ENCODE data around the gene RPSA. TPM values are rescaled to one million over a fixed set of nuclear protein-coding genes. Genes with fewer than 3 reads are reported as not detected.
A peak's percentile ranks its signal among the peaks of the same experiment; 100 is the strongest.
"Not testable (repeated sequence)": the region's sequence is repeated elsewhere in the genome, so short reads cannot be mapped to it uniquely, and the experiment has no call there.

Gene RPSA
- 2,916 and 3,451 TPM in 2 replicates for total RNA-seq

DNA sequence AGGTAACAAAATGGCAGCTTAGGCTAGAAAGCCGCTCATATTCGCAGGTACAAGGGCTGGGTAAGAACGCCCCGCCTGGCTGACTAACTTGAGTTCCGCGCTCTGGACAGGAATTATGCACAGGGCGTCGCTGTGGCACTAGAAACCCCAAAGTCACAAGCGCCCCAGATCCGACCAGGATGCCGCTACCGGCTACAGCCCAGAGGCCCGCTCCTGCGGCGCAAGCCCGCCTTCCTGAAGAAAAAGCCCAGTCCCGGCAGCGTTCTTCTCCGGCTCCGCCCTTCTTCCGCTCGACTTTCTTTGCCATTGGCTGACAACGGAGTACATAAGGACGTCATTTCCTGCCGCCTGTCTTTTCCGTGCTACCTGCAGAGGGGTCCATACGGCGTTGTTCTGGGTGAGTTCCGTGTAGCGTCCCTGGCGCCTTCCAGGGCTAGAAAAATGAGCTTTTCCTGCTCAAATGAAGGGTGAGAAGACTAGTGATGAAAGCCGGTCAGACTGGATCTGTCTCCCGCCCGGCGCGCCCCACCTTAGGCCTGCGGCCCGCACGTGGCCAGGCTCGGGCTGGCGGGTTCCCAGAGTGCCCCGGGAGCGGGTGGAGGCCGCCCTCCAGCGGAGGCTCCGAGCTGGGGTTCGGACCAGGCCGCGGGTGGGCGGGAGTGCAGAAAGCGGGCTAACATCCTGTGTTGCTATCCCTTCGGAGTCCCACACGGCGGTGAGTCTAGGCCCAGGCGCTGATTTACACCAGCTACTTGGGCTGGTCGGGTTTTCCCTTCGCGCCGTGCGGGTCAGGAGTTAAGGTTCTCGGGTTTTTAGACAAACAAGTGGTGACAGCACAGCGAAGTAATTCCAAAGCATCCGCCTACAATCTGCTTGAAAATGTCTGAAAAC is at the start of gene RPSA:
TSS of gene RPSA (plus strand) at position 353 of the 891 bp plus-strand sequence. CDS start 934 bp downstream, outside the sequence.
- Histone ChIP-seq H3K36me3 (ENCODE audit: control insufficient read depth, insufficient read depth, low read length) (peaks cover 17% of the 10 kb centered on the region), H3K27me3 (ENCODE audit: control insufficient read depth, insufficient read depth, low read length) (no peaks in the 10 kb centered on the region), H3K4me3 (ENCODE audit: low read depth, low read length) (peak within 1 kb of the TSS; percentile 80)
- DNase-seq (ENCODE audit: low read depth) (peak; percentile 97), FAIRE-seq (no peak)
- TF ChIP-seq, protein P1, sequence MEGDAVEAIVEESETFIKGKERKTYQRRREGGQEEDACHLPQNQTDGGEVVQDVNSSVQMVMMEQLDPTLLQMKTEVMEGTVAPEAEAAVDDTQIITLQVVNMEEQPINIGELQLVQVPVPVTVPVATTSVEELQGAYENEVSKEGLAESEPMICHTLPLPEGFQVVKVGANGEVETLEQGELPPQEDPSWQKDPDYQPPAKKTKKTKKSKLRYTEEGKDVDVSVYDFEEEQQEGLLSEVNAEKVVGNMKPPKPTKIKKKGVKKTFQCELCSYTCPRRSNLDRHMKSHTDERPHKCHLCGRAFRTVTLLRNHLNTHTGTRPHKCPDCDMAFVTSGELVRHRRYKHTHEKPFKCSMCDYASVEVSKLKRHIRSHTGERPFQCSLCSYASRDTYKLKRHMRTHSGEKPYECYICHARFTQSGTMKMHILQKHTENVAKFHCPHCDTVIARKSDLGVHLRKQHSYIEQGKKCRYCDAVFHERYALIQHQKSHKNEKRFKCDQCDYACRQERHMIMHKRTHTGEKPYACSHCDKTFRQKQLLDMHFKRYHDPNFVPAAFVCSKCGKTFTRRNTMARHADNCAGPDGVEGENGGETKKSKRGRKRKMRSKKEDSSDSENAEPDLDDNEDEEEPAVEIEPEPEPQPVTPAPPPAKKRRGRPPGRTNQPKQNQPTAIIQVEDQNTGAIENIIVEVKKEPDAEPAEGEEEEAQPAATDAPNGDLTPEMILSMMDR (IDR thresholded peaks at IDR 0.05; ENCODE audit: insufficient read depth, low read length, severe bottlenecking): peak; percentile 49

DNA sequence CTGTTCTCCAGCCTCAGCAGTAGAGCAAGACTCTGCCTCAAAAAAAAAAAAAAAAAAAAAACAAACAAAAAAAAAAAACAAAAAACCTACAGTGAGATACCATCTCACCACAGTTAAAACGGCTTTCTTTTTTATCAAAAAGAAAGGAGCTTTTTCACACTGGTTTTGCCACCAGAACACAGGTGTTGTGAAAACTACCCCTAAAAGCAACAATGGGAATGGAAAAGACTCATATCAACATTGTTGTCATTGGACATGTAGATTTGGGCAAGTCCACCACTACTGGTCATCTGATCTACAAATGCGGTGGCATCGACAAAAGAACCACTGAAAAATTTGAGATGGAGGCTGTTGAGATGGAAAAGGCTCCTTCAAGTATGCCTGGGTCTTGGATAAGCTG is 48.2 kb upstream of the RPSA start:
- FAIRE-seq: no peak
- Histone ChIP-seq H3K36me3 (ENCODE audit: control insufficient read depth, insufficient read depth, low read length) (no peaks in the 10 kb centered on the region), H3K27me3 (ENCODE audit: control insufficient read depth, insufficient read depth, low read length) (no peaks in the 10 kb centered on the region), H3K4me3 (ENCODE audit: low read depth, low read length) (no peak overlapping the region)
- no peak for DNase-seq (ENCODE audit: low read depth)
- TF ChIP-seq, protein P1 (IDR thresholded peaks at IDR 0.05; ENCODE audit: insufficient read depth, low read length, severe bottlenecking): no peak

DNA sequence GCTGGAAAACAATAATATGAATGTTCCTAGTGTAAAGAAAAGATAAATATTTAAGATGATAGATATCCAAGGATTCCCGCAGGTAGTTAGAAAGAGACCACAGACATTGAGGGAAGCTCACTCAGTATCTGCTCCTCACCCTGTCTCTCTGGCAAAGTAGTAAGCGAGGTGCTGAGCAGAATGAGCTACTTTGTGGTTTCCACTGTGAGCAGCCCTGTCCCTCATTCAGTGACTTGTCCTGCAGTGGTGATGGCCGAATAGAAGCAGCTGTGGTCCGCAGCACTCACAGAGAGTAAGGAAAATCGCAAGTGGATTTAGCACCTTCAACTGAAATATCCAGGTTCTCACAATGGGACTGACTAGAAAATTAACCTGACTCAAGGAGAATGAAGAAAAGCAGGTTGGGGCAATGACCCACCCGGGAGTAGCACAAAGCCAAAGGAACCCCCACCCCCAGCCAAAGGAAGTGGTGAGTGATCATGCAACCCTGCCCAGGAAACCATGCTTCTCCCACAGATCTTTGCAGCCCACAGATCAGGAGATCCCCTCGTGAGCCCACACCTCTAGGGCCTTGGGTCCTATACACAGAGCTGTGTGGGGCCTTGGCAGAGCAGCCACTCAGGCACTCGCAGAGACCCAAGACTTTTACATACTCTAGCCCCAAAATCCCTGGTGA is 45.1 kb upstream of the RPSA start:
- TF ChIP-seq, protein P1 (IDR thresholded peaks at IDR 0.05; ENCODE audit: insufficient read depth, low read length, severe bottlenecking): no peak
- Histone ChIP-seq H3K36me3 (ENCODE audit: control insufficient read depth, insufficient read depth, low read length) (no peaks in the 10 kb centered on the region), H3K4me3 (ENCODE audit: low read depth, low read length) (no peak overlapping the region), H3K27me3 (ENCODE audit: control insufficient read depth, insufficient read depth, low read length) (no peaks in the 10 kb centered on the region)
- FAIRE-seq (no peak), DNase-seq (ENCODE audit: low read depth) (peak; percentile 43)

DNA sequence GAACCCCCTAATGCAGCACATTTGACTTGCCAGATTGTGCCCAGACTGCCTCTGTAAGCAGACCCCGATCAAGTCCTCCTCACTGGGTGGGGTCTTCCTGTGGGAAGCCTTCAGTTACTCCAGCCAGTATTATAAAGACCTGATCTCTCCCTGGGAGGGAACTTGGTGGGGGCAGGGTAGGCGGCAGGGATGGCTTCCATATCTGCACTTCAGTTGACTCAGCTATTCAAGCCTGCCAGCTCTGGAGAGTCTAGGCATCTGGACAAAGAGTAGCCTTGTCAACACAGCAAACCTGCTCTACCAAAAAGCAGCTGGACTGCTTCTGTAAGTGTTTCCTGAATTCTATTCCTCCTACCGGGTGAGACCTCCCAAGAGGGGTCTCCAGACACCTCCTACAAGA is 44.3 kb upstream of the RPSA start:
- TF ChIP-seq, protein P1 (IDR thresholded peaks at IDR 0.05; ENCODE audit: insufficient read depth, low read length, severe bottlenecking): no peak
- Histone ChIP-seq H3K4me3 (ENCODE audit: low read depth, low read length) (no peak overlapping the region), H3K27me3 (ENCODE audit: control insufficient read depth, insufficient read depth, low read length) (no peaks in the 10 kb centered on the region), H3K36me3 (ENCODE audit: control insufficient read depth, insufficient read depth, low read length) (no peaks in the 10 kb centered on the region)
- FAIRE-seq (no peak), DNase-seq (ENCODE audit: low read depth) (peak; percentile 28)

DNA sequence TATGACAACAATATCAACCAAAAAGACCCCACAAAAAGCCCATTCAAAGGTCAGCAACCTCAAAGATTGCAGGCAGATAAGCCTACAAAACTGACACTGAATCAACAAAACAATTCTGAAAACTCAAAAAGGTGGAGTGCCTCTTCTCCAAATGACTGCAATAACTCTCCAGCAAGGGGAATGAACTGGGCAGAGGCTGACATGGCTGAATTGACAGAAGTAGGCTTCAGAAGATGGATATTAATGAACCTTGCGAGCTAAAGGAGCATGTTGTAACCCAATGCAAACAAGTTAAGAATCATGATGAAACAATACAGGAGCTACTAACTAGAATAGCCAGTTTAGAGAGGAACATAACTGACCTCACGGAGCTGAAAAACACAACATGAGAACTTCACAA is 43.7 kb upstream of the RPSA start:
- no peak overlapping the region for H3K4me3 ChIP-seq (ENCODE audit: low read depth, low read length)
- no peaks in the 10 kb centered on the region for H3K36me3 ChIP-seq (ENCODE audit: control insufficient read depth, insufficient read depth, low read length)
- DNase-seq (ENCODE audit: low read depth) (no peak), FAIRE-seq (no peak)
- no peaks in the 10 kb centered on the region for H3K27me3 ChIP-seq (ENCODE audit: control insufficient read depth, insufficient read depth, low read length)
- TF ChIP-seq, protein P1 (IDR thresholded peaks at IDR 0.05; ENCODE audit: insufficient read depth, low read length, severe bottlenecking): no peak

DNA sequence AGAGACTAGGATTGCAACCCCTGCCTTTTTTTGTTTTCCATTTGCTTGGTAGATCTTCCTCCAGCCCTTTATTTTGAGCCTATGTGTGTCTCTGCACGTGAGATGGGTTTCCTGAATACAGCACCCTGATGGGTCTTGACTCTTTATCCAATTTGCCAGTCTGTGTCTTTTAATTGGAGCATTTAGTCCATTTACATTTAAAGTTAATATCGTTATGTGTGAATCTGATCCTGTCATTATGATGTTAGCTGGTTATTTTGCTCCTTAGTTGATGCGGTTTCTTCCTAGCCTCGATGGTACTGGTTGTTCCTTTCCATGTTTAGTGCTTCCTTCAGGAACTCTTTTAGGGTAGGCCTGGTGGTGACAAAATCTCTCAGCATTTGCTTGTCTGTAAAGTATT is 36.1 kb upstream of the RPSA start:
- not testable (repeated sequence) for FAIRE-seq; H3K36me3 ChIP-seq (ENCODE audit: control insufficient read depth, insufficient read depth, low read length); DNase-seq (ENCODE audit: low read depth); H3K27me3 ChIP-seq (ENCODE audit: control insufficient read depth, insufficient read depth, low read length); H3K4me3 ChIP-seq (ENCODE audit: low read depth, low read length)
